Body of pancreas (tissue), 4 donors: ENCODE data around the gene MAP4K4. TPM values are rescaled to one million over a fixed set of nuclear protein-coding genes. Genes with fewer than 3 reads are reported as not detected.

ENCODE experiments used
- ATAC-seq: fragments of 150-250 bp; one replicate; pipeline ENCODE4 v1.9.1; 2016
- DNase-seq, 4 donors: peaks; one replicate each; pipeline ENCODE4 v3.0.0-alpha.2; 2019
- H3K27ac ChIP-seq, 4 donors: fragments of 200-600 bp; sonication (generic); 1 replicate in 3 of 4; 2 replicates in 1 of 4; pipeline versions ENCODE4 v1.5.1 to v1.6.1; 2016 to 2019; ENCODE audit warnings: mild to moderate bottlenecking in 1 of 4, mixed read lengths in 1 of 4, moderate library complexity in 1 of 4
- H3K27me3 ChIP-seq, 2 donors: fragments of 200-600 bp; sonication (generic); one replicate each; pipeline ENCODE4 v1.6.0; 2016; ENCODE audit warnings: mild to moderate bottlenecking in 1 of 2
- H3K36me3 ChIP-seq, 2 donors: fragments of 200-600 bp; sonication (generic); replicated peaks in 1 of 2; 2 replicates each; pipeline ENCODE4 v1.5.1; 2016; ENCODE audit warnings: low read depth in 2 of 2; ENCODE audit not compliant: insufficient read depth in 1 of 2
- H3K4me1 ChIP-seq: fragments of 200-600 bp; sonication (generic); one replicate; pipeline ENCODE4 v1.6.0; 2016
- H3K4me3 ChIP-seq, 2 donors: fragments of 200-600 bp; sonication (generic); 1 replicate in 1 of 2; 2 replicates in 1 of 2; pipeline ENCODE4 v1.5.1; 2016 to 2019
- H3K9me3 ChIP-seq, 3 donors: fragments of 200-600 bp; sonication (generic); 1 replicate in 2 of 3; 2 replicates in 1 of 3; pipeline ENCODE4 v1.5.1; 2016
- POLR2A ChIP-seq, 3 donors: fragments of 450-650 bp; IDR thresholded peaks; one replicate each; pipeline ENCODE4 v1.6.1; 2016; ENCODE audit warnings: antibody characterized with exemption in 3 of 3, mild to moderate bottlenecking in 2 of 3
- WGBS, 2 donors: methylation state at CpG; one replicate each; pipeline ENCODE4 v1.1.5; 2017; 5-methylcytosine and 5-hydroxymethylcytosine counted together
- intact Hi-C: fragments of 100-400 bp; cut with DNase I; formaldehyde crosslinking; loops from one replicate; pipeline ENCODE4 v1.15.1; 2023
- total RNA-seq, 2 donors: library from RNA; depleted of rRNA; stranded (reverse); fragments of >200 nt; gene quantifications; one replicate each; pipeline ENCODE4 v1.1.0, GENCODE V29; 2016
- TF ChIP-seq, protein P1 (sequence below), 7 experiments: fragments of 450-650 bp in 4 of 7; fragments of 200-600 bp in 3 of 7; sonication (generic) in 3 of 7; IDR thresholded peaks; one replicate each; pipeline ENCODE4 v1.5.1; 2016 to 2019; ENCODE audit warnings: antibody characterized with exemption in 7 of 7

The MAP4K4 gene
- total RNA-seq, 2 donors from 2014 or later: 22.1 to 25.1 TPM

- intact Hi-C loops: no loop called here
- H3K4me1 ChIP-seq: no peaks in the 10 kb centered on the region
- H3K27ac ChIP-seq: no peak overlapping the region
- no peaks in the 10 kb centered on the region for H3K36me3 ChIP-seq
- DNase-seq (peak in 1 of 4 donors; percentile 24), ATAC-seq (no peak)
- H3K4me3 ChIP-seq: no peak overlapping the region
- 85 to 87% methylated on average over 4 of the region's 4 CpGs for WGBS, 2 donors
- no peaks in the 10 kb centered on the region for H3K9me3 ChIP-seq
- TF ChIP-seq, protein P1, sequence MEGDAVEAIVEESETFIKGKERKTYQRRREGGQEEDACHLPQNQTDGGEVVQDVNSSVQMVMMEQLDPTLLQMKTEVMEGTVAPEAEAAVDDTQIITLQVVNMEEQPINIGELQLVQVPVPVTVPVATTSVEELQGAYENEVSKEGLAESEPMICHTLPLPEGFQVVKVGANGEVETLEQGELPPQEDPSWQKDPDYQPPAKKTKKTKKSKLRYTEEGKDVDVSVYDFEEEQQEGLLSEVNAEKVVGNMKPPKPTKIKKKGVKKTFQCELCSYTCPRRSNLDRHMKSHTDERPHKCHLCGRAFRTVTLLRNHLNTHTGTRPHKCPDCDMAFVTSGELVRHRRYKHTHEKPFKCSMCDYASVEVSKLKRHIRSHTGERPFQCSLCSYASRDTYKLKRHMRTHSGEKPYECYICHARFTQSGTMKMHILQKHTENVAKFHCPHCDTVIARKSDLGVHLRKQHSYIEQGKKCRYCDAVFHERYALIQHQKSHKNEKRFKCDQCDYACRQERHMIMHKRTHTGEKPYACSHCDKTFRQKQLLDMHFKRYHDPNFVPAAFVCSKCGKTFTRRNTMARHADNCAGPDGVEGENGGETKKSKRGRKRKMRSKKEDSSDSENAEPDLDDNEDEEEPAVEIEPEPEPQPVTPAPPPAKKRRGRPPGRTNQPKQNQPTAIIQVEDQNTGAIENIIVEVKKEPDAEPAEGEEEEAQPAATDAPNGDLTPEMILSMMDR (IDR thresholded peaks at IDR 0.05): no peak
- TF ChIP-seq POLR2A (IDR thresholded peaks at IDR 0.05): no peak
- no peaks in the 10 kb centered on the region for H3K27me3 ChIP-seq
Observed at GRCh38 chr2:101722864-101723263, 25.4 kb downstream of the MAP4K4 start.

GRCh38 chr2:101723371-101724124 is 26.0 kb downstream of the MAP4K4 start:
- 79 to 86% methylated on average over 4 of the region's 4 CpGs for whole genome bisulfite sequencing, 2 donors
- intact Hi-C loops: no loop called here
- Histone ChIP-seq H3K36me3 (no peaks in the 10 kb centered on the region), H3K27me3 (no peaks in the 10 kb centered on the region), H3K27ac (no peak overlapping the region), H3K9me3 (no peaks in the 10 kb centered on the region), H3K4me3 (no peak overlapping the region), H3K4me1 (no peaks in the 10 kb centered on the region)
- ATAC-seq (no peak), DNase-seq (no peak)
- TF ChIP-seq POLR2A (IDR thresholded peaks at IDR 0.05): no peak
- TF ChIP-seq, protein P1 (IDR thresholded peaks at IDR 0.05): no peak

GRCh38 chr2:101724125-101724474 is 26.6 kb downstream of the MAP4K4 start:
- no peaks in the 10 kb centered on the region for H3K9me3 ChIP-seq
- no peak overlapping the region for H3K27ac ChIP-seq
- TF ChIP-seq POLR2A (IDR thresholded peaks at IDR 0.05): no peak
- TF ChIP-seq, protein P1 (IDR thresholded peaks at IDR 0.05): no peak
- 50 to 68% methylated on average over 3 of the region's 3 CpGs for WGBS, 2 donors
- intact Hi-C loops: no loop called here
- no peaks in the 10 kb centered on the region for H3K36me3 ChIP-seq
- no peak for DNase-seq
- no peak overlapping the region for H3K4me3 ChIP-seq
- ATAC-seq: no peak
- no peaks in the 10 kb centered on the region for H3K27me3 ChIP-seq
- no peaks in the 10 kb centered on the region for H3K4me1 ChIP-seq

DNA sequence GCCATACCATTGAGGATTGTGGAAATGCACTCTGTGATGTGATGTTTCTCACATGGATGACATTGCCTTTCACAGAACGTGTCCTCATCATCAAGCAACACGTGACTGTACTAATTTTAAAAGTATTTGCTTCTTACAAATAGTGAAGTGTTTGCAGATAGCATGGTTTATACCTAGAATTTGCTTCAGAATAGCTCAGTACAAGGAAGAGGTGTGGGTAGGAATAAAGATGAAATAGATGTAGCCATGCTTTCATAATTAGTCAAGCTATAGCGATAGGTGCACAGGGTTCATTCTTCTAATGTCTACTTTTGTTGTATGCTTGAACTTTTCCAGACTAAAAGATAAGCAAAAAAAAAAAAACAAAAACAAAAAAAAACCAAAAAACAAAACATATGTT is 27.5 kb downstream of the MAP4K4 start:
- DNase-seq: no peak
- intact Hi-C loops: no loop called here
- no peak for ATAC-seq
- Histone ChIP-seq H3K4me1 (no peaks in the 10 kb centered on the region), H3K36me3 (no peaks in the 10 kb centered on the region), H3K4me3 (no peak overlapping the region), H3K9me3 (no peaks in the 10 kb centered on the region), H3K27ac (no peak overlapping the region), H3K27me3 (no peaks in the 10 kb centered on the region)
- 73 to 89% methylated on average over 3 of the region's 3 CpGs for WGBS, 2 donors
- no peak for TF ChIP-seq POLR2A (IDR thresholded peaks at IDR 0.05)

DNA sequence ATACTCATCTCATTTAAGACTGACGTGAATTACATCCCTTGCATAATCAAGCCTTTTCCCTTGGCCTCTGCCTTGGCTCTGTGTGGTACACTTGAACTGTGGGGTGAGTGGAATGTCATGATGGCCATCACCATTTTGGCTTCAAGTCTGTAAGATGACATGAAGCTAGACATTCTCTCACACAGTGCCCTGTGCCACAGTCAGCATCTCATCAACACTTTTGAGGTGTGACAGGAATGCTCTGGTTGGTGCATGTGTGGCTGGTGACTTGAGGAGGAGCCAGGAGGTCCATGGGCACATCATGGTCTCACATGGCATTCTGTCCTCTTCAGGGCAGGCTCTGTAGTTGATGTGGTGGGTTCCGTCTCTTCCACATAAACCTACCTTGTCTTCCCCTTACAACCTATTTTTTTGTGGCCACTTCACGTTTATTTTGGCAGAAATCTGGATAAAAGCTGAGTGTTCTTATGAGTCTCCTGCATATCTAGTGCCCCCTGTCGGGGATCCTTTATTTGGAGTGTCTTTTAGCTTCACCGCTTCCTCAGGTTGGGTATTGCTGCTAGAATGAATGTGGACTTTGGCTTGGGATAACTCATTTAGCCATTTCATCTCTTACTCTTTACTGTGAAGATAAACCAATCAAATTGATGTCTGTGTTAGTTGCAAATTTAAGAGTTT is 28.1 kb downstream of the MAP4K4 start:
- Histone ChIP-seq H3K27me3 (no peaks in the 10 kb centered on the region), H3K4me1 (no peaks in the 10 kb centered on the region), H3K36me3 (no peaks in the 10 kb centered on the region), H3K9me3 (no peaks in the 10 kb centered on the region), H3K27ac (no peak overlapping the region), H3K4me3 (no peak overlapping the region)
- 62 to 68% methylated on average over 5 of the region's 5 CpGs for WGBS, 2 donors
- no peak for ATAC-seq
- no peak for TF ChIP-seq POLR2A (IDR thresholded peaks at IDR 0.05)
- TF ChIP-seq, protein P1 (IDR thresholded peaks at IDR 0.05): peak in 2 of 7 experiments; percentile 11 to 17
- intact Hi-C loops: no loop called here
- DNase-seq: peak in 1 of 4 donors; percentile 13
